Measurements from ENCODE around the gene KIF19. TPM values are rescaled to one million over a fixed set of nuclear protein-coding genes. Genes with fewer than 3 reads are reported as not detected.

Gene KIF19
- total and polyA plus RNA-seq, 2 of the 8 experiments (the other 6 are each of a cell fraction or from before 2014, with no cell fraction given), result 0.52 to 0.77 TPM

GRCh38 chr17:74277935-74278334 is 48.1 kb upstream of the KIF19 start:
- 69% methylated on average over 1 of the region's 1 CpG; no CpG with 5 or more reads in 1 of the 2 experiments for WGBS, 2 experiments (ENCODE audit: extremely low coverage in 1 of 2, insufficient coverage in 1 of 2, insufficient read length in 1 of 2, insufficient replicate concordance in 2 of 2, low coverage in 1 of 2, low lambda C conversion rate in 2 of 2, missing lambda C conversion rate in 1 of 2)
- Histone ChIP-seq H3K27me3 (replicated peaks in 1 of 4; ENCODE audit: control insufficient read depth in 3 of 4, extremely low read depth in 1 of 4, insufficient read depth in 3 of 4, low read length in 3 of 4) (peaks cover 0 to 17% (median 15%) of the 10 kb centered on the region in 4 experiments; a peak in 6 of 7 replicates), H2BK120ac (replicated peaks; ENCODE audit: low read depth, low read length) (no peak overlapping the region), H2BK15ac (ENCODE audit: low read length) (no peak overlapping the region), H3K18ac (ENCODE audit: extremely low read depth, low read length) (no peak overlapping the region), H4K5ac (ENCODE audit: insufficient read length, low read depth, low read length) (no peak overlapping the region), H3K36me3 (ENCODE audit: control insufficient read depth in 2 of 4, insufficient read depth in 4 of 4, low read length in 3 of 4) (no peaks in the 10 kb centered on the region), H3K23ac (ENCODE audit: insufficient read length) (no peak overlapping the region), H3K4me3 (ENCODE audit: extremely low read depth in 1 of 4, insufficient read depth in 2 of 4, low read depth in 3 of 4, low read length in 4 of 4) (no peak overlapping the region), H3K9ac (replicated peaks in 1 of 4; ENCODE audit: extremely low read depth in 1 of 4, low read depth in 3 of 4, low read length in 3 of 4) (no peak overlapping the region), H2BK5ac (ENCODE audit: low read depth, low read length) (no peak overlapping the region), H4K91ac (replicated peaks; ENCODE audit: insufficient read length, low read length) (no peak overlapping the region), H3K27ac (ENCODE audit: low read depth, low read length) (no peak overlapping the region), H2AFZ (ENCODE audit: low read length) (no peak overlapping the region), H3K23me2 (ENCODE audit: low read depth, low read length) (peaks cover 3% of the 10 kb centered on the region; the same call in 1 of the 2 replicates), H2BK20ac (ENCODE audit: low read length) (no peak overlapping the region), H3K4me1 (replicated peaks in 1 of 4; ENCODE audit: control insufficient read depth in 3 of 4, insufficient read depth in 4 of 4, low read length in 3 of 4) (peaks cover 0 to 4% (median 3%) of the 10 kb centered on the region in 4 experiments; a peak in 6 of 7 replicates), H3K4ac (replicated peaks; ENCODE audit: insufficient read length, low read depth, low read length) (no peak overlapping the region), H3K79me1 (ENCODE audit: low read depth, low read length) (no peaks in the 10 kb centered on the region), H3K56ac (replicated peaks; ENCODE audit: insufficient read length, low read depth, low read length) (no peak overlapping the region), H2AK5ac (ENCODE audit: low read depth, low read length) (no peak overlapping the region), H2BK12ac (ENCODE audit: low read depth, low read length) (no peak overlapping the region), H3K4me2 (ENCODE audit: insufficient read depth in 1 of 2, low read depth in 2 of 2, low read length in 2 of 2) (no peak overlapping the region), H4K20me1 (replicated peaks in 1 of 2; ENCODE audit: control insufficient read depth in 1 of 2, insufficient read depth in 2 of 2, low read length in 2 of 2) (no peaks in the 10 kb centered on the region), H3K79me2 (ENCODE audit: control insufficient read depth in 1 of 2, insufficient read depth in 2 of 2, low read length in 2 of 2) (no peaks in the 10 kb centered on the region), H3K9me3 (ENCODE audit: insufficient read depth in 2 of 2, low read depth in 1 of 2, low read length in 1 of 2) (no peaks in the 10 kb centered on the region), H4K8ac (ENCODE audit: extremely low read depth, insufficient read depth, low read length) (no peak overlapping the region), H3K14ac (ENCODE audit: insufficient read length) (no peak overlapping the region)
- no peak for DNase-seq (ENCODE audit: low read depth in 1 of 2, low spot score in 2 of 2)
- TF ChIP-seq RFX5 (IDR thresholded peaks at IDR 0.05; ENCODE audit: borderline replicate concordance, low read depth, low read length) (no peak), RNF2 (IDR thresholded peaks at IDR 0.05; ENCODE audit: borderline replicate concordance, low read depth, low read length, missing control alignments, poor library complexity, severe bottlenecking) (no peak), TAF1 (IDR thresholded peaks at IDR 0.05; ENCODE audit: low read depth, low read length) (no peak)
- FAIRE-seq, result no peak
- ChIA-PET CTCF (ENCODE audit: partially characterized antibody) (no interaction called here), POLR2A (ENCODE audit: partially characterized antibody) (no interaction called here)

Data from H1 (cell line).